ENCODE results near the gene YIPF2.

YIPF2 gene

GRCh38 chr19:10876459-10877240 is 51.8 kb downstream of the YIPF2 start:
- no peak for DNase-seq (ENCODE audit: low read depth in 3 of 3)

GRCh38 chr19:10874024-10874423 is 54.4 kb downstream of the YIPF2 start:
- no peak for DNase-seq (ENCODE audit: low read depth in 3 of 3)

GRCh38 chr19:10872546-10873107 is 55.8 kb downstream of the YIPF2 start:
- peak in 2 of 3 experiments; percentile 18 to 26 for DNase-seq (ENCODE audit: low read depth in 3 of 3)

Measured in stimulated activated CD4-positive, alpha-beta T cell treated with anti-CD3 and anti-CD28 coated beads, TNF-alpha, amount 100 ng/mL, for 4 hours (primary cell).